Measurements from ENCODE around the gene ZNF598.

DNA sequence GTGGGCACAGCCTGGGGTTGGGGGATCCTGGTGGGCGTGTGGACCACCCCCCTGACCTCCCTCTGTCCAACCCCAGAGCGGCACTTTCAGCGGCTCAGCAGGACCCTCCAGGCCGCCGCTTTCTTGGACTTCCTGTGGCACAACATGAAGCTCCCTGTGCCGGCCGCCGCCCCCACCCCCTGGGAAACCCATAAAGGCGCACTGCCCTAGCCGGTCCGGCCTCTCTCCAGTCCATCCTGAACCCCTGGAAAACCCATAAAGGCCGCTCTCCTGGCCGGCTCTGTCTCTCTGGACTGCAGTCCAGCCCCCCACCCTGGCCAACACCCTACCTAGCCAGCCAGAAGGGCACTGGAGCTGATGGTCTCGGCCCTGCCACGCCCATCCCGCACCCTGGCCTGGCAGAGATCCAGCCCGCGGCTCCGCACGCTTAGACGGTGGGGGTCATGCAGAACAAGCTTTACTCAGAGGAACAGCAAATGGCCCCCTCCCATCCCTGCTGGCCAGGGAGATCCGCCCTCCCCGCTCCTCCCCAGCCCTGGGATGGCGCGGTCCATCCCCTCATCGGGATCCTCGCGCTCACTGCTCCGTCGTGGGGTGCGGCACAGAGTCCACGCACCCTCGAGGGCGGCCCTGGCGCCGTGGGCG lies 31.0 kb downstream of the ZNF598 start:
- TF ChIP-seq, protein P1, sequence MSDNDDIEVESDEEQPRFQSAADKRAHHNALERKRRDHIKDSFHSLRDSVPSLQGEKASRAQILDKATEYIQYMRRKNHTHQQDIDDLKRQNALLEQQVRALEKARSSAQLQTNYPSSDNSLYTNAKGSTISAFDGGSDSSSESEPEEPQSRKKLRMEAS (IDR thresholded peaks at IDR 0.05), result no peak
- no peak for TF ChIP-seq TCF12 (IDR thresholded peaks at IDR 0.05; ENCODE audit: low read depth)
- no peak for TF ChIP-seq YY1 (IDR thresholded peaks at IDR 0.05; ENCODE audit: low read depth)
- TF ChIP-seq TAF1 (IDR thresholded peaks at IDR 0.05; ENCODE audit: low read depth), result no peak
